Upper lobe of right lung (tissue), 1 donor: ENCODE data around the gene ASCC1. TPM values are rescaled to one million over a fixed set of nuclear protein-coding genes. Genes with fewer than 3 reads are reported as not detected.
A peak's percentile ranks its signal among the peaks of the same experiment; 100 is the strongest.

ENCODE experiments used
- ATAC-seq: fragments of 200-7000 bp; cut with Tn5 transposase; one replicate; pipeline ENCODE4 v1.9.1; 2020; ENCODE audit warnings: mild to moderate bottlenecking, moderate library complexity
- DNase-seq: peaks from one replicate; pipeline ENCODE4 v3.0.0-alpha.2; 2020
- H3K27ac ChIP-seq: fragments of 200-600 bp; one replicate; pipeline ENCODE4 v1.8.0; 2022
- H3K27me3 ChIP-seq: fragments of 200-600 bp; one replicate; pipeline ENCODE4 v1.8.0; 2022; ENCODE audit warnings: mild to moderate bottlenecking
- H3K36me3 ChIP-seq: fragments of 200-600 bp; one replicate; pipeline ENCODE4 v1.8.0; 2022
- H3K4me1 ChIP-seq: fragments of 200-600 bp; one replicate; pipeline ENCODE4 v1.8.0; 2022
- H3K4me3 ChIP-seq: fragments of 200-600 bp; one replicate; pipeline ENCODE4 v1.8.0; 2022; ENCODE audit warnings: mild to moderate bottlenecking
- H3K9me3 ChIP-seq: fragments of 200-600 bp; one replicate; pipeline ENCODE4 v1.8.0; 2022
- intact Hi-C: fragments of 100-400 bp; cut with DNase I; formaldehyde crosslinking; loops from one replicate; pipeline ENCODE4 v1.11.0; 2022
- total RNA-seq: library from RNA; stranded (reverse); fragmentation: NEBNext Ultra II Directional; extraction: Animal tissue kit (Norgen Biotek cat#: 25700); gene quantifications from one replicate; pipeline ENCODE4 v1.2.1, GENCODE V29; 2021
- TF ChIP-seq, protein P1 (sequence below): fragments of 200-600 bp; IDR thresholded peaks from one replicate; pipeline ENCODE4 v1.8.0; 2022; ENCODE audit warnings: antibody characterized with exemption
- donor health status: DM: no; HTN: yes; CAD: no; lungs with severe emphysema.

The ASCC1 gene
- total RNA-seq, 1 donor from 2014 or later, result 27.4 TPM

DNA sequence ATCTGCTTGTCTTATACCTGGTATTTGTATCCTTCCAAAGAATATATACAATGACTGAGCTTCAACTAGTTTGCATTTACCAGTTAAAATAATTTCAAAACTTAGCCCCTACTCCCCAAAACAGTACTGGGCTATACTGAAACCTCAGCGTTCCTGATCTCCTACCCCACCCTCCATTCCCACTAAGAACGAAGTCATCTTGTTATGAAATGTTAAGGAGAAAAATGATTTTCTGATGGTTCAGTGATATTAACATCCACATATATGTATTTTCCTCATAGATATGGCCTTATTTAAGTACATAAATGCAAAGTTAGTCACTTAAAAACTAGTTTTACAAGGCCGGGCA lies 29.1 kb downstream of the ASCC1 start:
- ATAC-seq (no peak), DNase-seq (no peak)
- peaks cover 4% of the 10 kb centered on the region for H3K36me3 ChIP-seq
- intact Hi-C loops, result no loop called here
- TF ChIP-seq, protein P1, sequence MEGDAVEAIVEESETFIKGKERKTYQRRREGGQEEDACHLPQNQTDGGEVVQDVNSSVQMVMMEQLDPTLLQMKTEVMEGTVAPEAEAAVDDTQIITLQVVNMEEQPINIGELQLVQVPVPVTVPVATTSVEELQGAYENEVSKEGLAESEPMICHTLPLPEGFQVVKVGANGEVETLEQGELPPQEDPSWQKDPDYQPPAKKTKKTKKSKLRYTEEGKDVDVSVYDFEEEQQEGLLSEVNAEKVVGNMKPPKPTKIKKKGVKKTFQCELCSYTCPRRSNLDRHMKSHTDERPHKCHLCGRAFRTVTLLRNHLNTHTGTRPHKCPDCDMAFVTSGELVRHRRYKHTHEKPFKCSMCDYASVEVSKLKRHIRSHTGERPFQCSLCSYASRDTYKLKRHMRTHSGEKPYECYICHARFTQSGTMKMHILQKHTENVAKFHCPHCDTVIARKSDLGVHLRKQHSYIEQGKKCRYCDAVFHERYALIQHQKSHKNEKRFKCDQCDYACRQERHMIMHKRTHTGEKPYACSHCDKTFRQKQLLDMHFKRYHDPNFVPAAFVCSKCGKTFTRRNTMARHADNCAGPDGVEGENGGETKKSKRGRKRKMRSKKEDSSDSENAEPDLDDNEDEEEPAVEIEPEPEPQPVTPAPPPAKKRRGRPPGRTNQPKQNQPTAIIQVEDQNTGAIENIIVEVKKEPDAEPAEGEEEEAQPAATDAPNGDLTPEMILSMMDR, result no peak
- H3K27ac ChIP-seq, result peak overlapping the region; percentile 85
- no peaks in the 10 kb centered on the region for H3K9me3 ChIP-seq
- peaks cover 7% of the 10 kb centered on the region for H3K4me1 ChIP-seq
- no peak overlapping the region for H3K4me3 ChIP-seq
- no peaks in the 10 kb centered on the region for H3K27me3 ChIP-seq

DNA sequence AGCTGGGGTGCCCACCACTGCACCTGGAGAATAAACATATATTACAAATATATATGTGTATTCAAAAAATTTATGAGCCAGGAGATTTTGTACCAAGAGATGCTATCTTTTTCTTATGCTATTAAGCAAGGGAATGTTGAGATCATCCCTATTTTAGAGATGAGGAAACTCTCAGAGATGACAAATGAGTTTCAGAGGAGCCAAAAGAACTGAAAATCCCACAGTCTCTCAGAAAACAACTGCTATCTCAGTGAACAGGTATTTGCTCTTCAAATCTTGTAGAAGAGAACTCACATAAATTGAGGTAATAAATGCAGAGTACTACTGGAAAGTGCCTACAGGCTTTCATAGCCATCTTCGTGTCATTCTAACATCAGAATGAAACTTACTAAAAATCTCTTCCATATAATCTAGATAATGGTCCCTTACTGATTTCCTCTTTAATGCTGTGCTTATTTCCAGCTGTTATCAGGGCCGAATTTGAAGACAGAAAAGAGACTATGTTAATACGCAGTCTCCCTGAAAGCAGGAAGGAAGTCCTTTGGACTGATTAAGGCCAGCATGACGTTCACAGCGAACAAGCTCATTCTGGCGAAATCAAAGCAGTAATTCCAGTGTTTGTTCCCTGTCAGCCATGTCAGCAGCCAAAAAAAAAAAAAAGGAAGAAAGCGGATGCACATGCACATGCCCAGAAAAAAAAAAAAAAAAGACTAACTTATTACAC lies 29.7 kb downstream of the ASCC1 start:
- TF ChIP-seq, protein P1, result no peak
- Histone ChIP-seq H3K27me3 (no peaks in the 10 kb centered on the region), H3K4me3 (no peak overlapping the region), H3K27ac (peak overlapping the region; percentile 85), H3K9me3 (no peaks in the 10 kb centered on the region), H3K36me3 (peaks cover 4% of the 10 kb centered on the region), H3K4me1 (peaks cover 7% of the 10 kb centered on the region)
- intact Hi-C loops, result no loop called here
- DNase-seq (no peak), ATAC-seq (peak; percentile 88)

GRCh38 chr10:72184156-72184555 lies 31.9 kb downstream of the ASCC1 start:
- TF ChIP-seq, protein P1, result no peak
- Histone ChIP-seq H3K4me1 (peaks cover 7% of the 10 kb centered on the region), H3K4me3 (no peak overlapping the region), H3K27ac (no peak overlapping the region), H3K9me3 (no peaks in the 10 kb centered on the region), H3K27me3 (no peaks in the 10 kb centered on the region), H3K36me3 (peaks cover 1% of the 10 kb centered on the region)
- ATAC-seq (no peak), DNase-seq (no peak)
- intact Hi-C loops, result no loop called here

GRCh38 chr10:72177454-72177853 lies 38.6 kb downstream of the ASCC1 start:
- Histone ChIP-seq H3K27me3 (no peaks in the 10 kb centered on the region), H3K4me1 (no peaks in the 10 kb centered on the region), H3K4me3 (no peak overlapping the region), H3K9me3 (no peaks in the 10 kb centered on the region), H3K27ac (no peak overlapping the region), H3K36me3 (peaks cover 10% of the 10 kb centered on the region)
- DNase-seq (no peak), ATAC-seq (no peak)
- TF ChIP-seq, protein P1, result no peak
- intact Hi-C loops, result no loop called here

DNA sequence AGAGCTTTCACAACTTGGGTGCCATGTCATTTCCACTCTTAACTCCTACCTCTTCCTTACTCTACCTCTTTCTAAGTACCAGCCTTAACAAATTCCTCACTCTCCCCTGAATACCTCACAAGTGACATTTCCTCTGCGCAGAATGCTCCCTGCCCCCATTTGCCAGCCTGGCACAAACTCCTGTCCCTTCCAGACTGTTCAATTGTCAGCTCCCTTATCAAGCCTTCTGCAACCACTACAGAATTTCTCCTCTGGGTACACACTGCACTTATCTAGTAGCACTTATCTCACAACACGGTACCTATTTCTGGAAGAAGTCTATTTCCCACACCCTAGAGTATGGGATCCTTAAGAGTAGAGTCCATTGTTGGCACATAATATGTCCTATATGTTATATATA lies 39.4 kb downstream of the ASCC1 start:
- H3K36me3 ChIP-seq, result peaks cover 10% of the 10 kb centered on the region
- TF ChIP-seq, protein P1, result no peak
- DNase-seq (no peak), ATAC-seq (peak; percentile 89)
- H3K27ac ChIP-seq, result no peak overlapping the region
- H3K27me3 ChIP-seq, result no peaks in the 10 kb centered on the region
- no peaks in the 10 kb centered on the region for H3K4me1 ChIP-seq
- no peaks in the 10 kb centered on the region for H3K9me3 ChIP-seq
- H3K4me3 ChIP-seq, result no peak overlapping the region
- intact Hi-C loops, result no loop called here

GRCh38 chr10:72175149-72175548 lies 40.9 kb downstream of the ASCC1 start:
- Histone ChIP-seq H3K27ac (no peak overlapping the region), H3K4me3 (no peak overlapping the region), H3K4me1 (no peaks in the 10 kb centered on the region), H3K36me3 (peaks cover 10% of the 10 kb centered on the region), H3K9me3 (no peaks in the 10 kb centered on the region), H3K27me3 (no peaks in the 10 kb centered on the region)
- intact Hi-C loops, result no loop called here
- no peak for DNase-seq
- TF ChIP-seq, protein P1, result no peak
- ATAC-seq, result no peak
